GM12878 (cell line): ENCODE data around the gene CTSH. TPM values are rescaled to one million over a fixed set of nuclear protein-coding genes. Genes with fewer than 3 reads are reported as not detected.

Experiments used
- ATAC-seq: fragments of 200-7000 bp; cut with Tn5 transposase; 3 replicates; pipeline ENCODE4 v1.9.1; 2020; ENCODE audit warnings: mild to moderate bottlenecking, moderate library complexity
- BruUV-seq: library from RNA; stranded (reverse); fragments of 400-500 nt; replicated peaks from 2 replicates; lab custom pipeline; 2021; lab: Mats Ljungman, UMichigan
- CTCF ChIA-PET: fragments of 300-600 bp; sonication (Branson Sonifier 250); formaldehyde crosslinking; extraction: SDS; loops from one replicate; lab custom pipeline; 2021; ENCODE audit warnings: inconsistent platforms; lab: Yijun Ruan, JAX
- POLR2A ChIA-PET: fragments of 350-600 bp; formaldehyde crosslinking; extraction: SDS; loops from one replicate; lab custom pipeline; 2021; ENCODE audit warnings: inconsistent platforms; lab: Charles Lee
- RAD21 ChIA-PET: fragments of 300-600 bp; sonication (Branson Sonifier 250); formaldehyde crosslinking; loops from one replicate; lab custom pipeline; 2023; ENCODE audit warnings: antibody characterized with exemption; ENCODE audit not compliant: unreplicated experiment; lab: Charles Lee
- SMC1A ChIA-PET: fragments of 300-600 bp; sonication (Branson Sonifier 250); formaldehyde crosslinking; loops from one replicate; lab custom pipeline; 2023; ENCODE audit not compliant: unreplicated experiment, uncharacterized antibody; lab: Charles Lee
- DNase-seq: peaks from one replicate; pipeline ENCODE4 v3.0.0-alpha.2; 2011; ENCODE audit warnings: low read depth, low spot score
- FAIRE-seq: peaks from 3 replicates; lab custom pipeline; 2011; peaks lifted over from hg19 to GRCh38; lab: Jason Lieb, UNC
- H2AFZ ChIP-seq: 2 replicates; pipeline ENCODE4 v1.6.0; 2011; ENCODE audit warnings: low read depth, low read length, control low read depth; ENCODE audit not compliant: control insufficient read depth
- H3K27ac ChIP-seq: 2 replicates; pipeline ENCODE4 v1.5.1; 2011; ENCODE audit warnings: control low read depth; ENCODE audit not compliant: control insufficient read depth, insufficient read depth
- H3K27me3 ChIP-seq, 2 experiments: replicated peaks in 1 of 2; 2 replicates each; pipeline versions ENCODE4 v1.6.0 to v1.6.1; 2011; ENCODE audit warnings: low read length in 1 of 2; ENCODE audit not compliant: control insufficient read depth in 2 of 2, insufficient read depth in 2 of 2
- H3K36me3 ChIP-seq, 2 experiments: 2 replicates each; pipeline ENCODE4 v1.5.1; 2011; ENCODE audit warnings: low read length in 1 of 2; ENCODE audit not compliant: control insufficient read depth in 2 of 2, insufficient read depth in 2 of 2
- H3K4me1 ChIP-seq: 2 replicates; pipeline ENCODE4 v1.6.1; 2011; ENCODE audit warnings: mild to moderate bottlenecking, low read length, moderate library complexity, mixed read lengths; ENCODE audit not compliant: control insufficient read depth, insufficient read depth
- H3K4me2 ChIP-seq: 2 replicates; pipeline ENCODE4 v1.6.0; 2011; ENCODE audit warnings: control low read depth; ENCODE audit not compliant: control insufficient read depth, insufficient read depth
- H3K4me3 ChIP-seq: fragments of 200-600 bp; sonication (generic); 2 replicates; pipeline ENCODE4 v1.5.1; 2016
- H3K79me2 ChIP-seq: 2 replicates; pipeline ENCODE4 v1.6.0; 2011; ENCODE audit warnings: low read length; ENCODE audit not compliant: control insufficient read depth, insufficient read depth
- H3K9ac ChIP-seq: 2 replicates; pipeline ENCODE4 v1.8.0; 2011; ENCODE audit warnings: low read length, control low read depth, mixed read lengths; ENCODE audit not compliant: control insufficient read depth, insufficient read depth
- H3K9me3 ChIP-seq: replicated peaks from 3 replicates; pipeline ENCODE4 v1.5.1; 2011; ENCODE audit warnings: mild to moderate bottlenecking, low read length; ENCODE audit not compliant: control insufficient read depth, insufficient read depth
- H4K20me1 ChIP-seq: 2 replicates; pipeline ENCODE4 v1.6.0; 2011; ENCODE audit not compliant: control insufficient read depth, insufficient read depth
- ATF2 ChIP-seq: IDR thresholded peaks from 2 replicates; pipeline ENCODE4 v1.6.1; 2012; ENCODE audit warnings: low read length, inconsistent platforms
- BMI1 ChIP-seq: fragments of 450-650 bp; IDR thresholded peaks from 2 replicates; pipeline ENCODE4 v1.6.1; 2016; ENCODE audit warnings: mild to moderate bottlenecking, moderate library complexity, borderline replicate concordance
- BRCA1 ChIP-seq: IDR thresholded peaks from 2 replicates; pipeline ENCODE4 v1.6.1; 2011; ENCODE audit warnings: low read depth, low read length, improper control_type of control experiment
- CEBPB ChIP-seq, 2 experiments: fragments of 150-350 bp in 1 of 2; IDR thresholded peaks; 2 replicates each; pipeline ENCODE4 v1.6.1; 2012 to 2014; ENCODE audit warnings: low read depth in 2 of 2, low read length in 2 of 2, borderline replicate concordance in 1 of 2, inconsistent platforms in 1 of 2
- HCFC1 ChIP-seq: fragments of 150-350 bp; IDR thresholded peaks from 2 replicates; pipeline ENCODE4 v1.6.1; 2014; ENCODE audit warnings: low read length
- IKZF1 ChIP-seq: fragments of 450-650 bp; conservative IDR thresholded peaks from 2 replicates; pipeline ENCODE4 v1.6.1; 2017; ENCODE audit warnings: antibody characterized with exemption, mild to moderate bottlenecking
- IRF3 ChIP-seq: fragments of 450-650 bp; IDR thresholded peaks from 2 replicates; pipeline ENCODE4 v1.6.1; 2014; ENCODE audit warnings: mild to moderate bottlenecking
- IRF4 ChIP-seq: IDR thresholded peaks from 2 replicates; pipeline ENCODE4 v1.6.1; 2011; ENCODE audit warnings: low read depth, low read length
- LARP7 ChIP-seq: fragments of 450-650 bp; IDR thresholded peaks from 2 replicates; pipeline ENCODE4 v1.6.1; 2017; ENCODE audit warnings: mild to moderate bottlenecking
- MTA2 ChIP-seq: fragments of 450-650 bp; IDR thresholded peaks from 2 replicates; pipeline ENCODE4 v1.6.1; 2016; ENCODE audit warnings: low read depth, mild to moderate bottlenecking, moderate library complexity
- NFXL1 ChIP-seq: fragments of 450-650 bp; IDR thresholded peaks from 2 replicates; pipeline ENCODE4 v1.6.1; 2017; ENCODE audit warnings: antibody characterized with exemption, mild to moderate bottlenecking, borderline replicate concordance
- PAX5 ChIP-seq: IDR thresholded peaks from 2 replicates; pipeline ENCODE4 v1.6.1; 2011; ENCODE audit warnings: low read depth, low read length, borderline replicate concordance
- RUNX3 ChIP-seq: IDR thresholded peaks from 2 replicates; pipeline ENCODE4 v1.6.1; 2012; ENCODE audit warnings: low read length, inconsistent platforms
- SMAD5 ChIP-seq: IDR thresholded peaks from 2 replicates; pipeline ENCODE4 v1.6.1; 2016; ENCODE audit warnings: antibody characterized with exemption, low read depth
- USF2 ChIP-seq: IDR thresholded peaks from 2 replicates; pipeline ENCODE4 v1.6.1; 2011; ENCODE audit warnings: low read depth, low read length, improper control_type of control experiment, borderline replicate concordance
- ZZZ3 ChIP-seq: IDR thresholded peaks from 2 replicates; pipeline ENCODE4 v1.6.1; 2011; ENCODE audit warnings: low read depth; ENCODE audit not compliant: control insufficient read depth, insufficient read length
- WGBS: methylation state at CpG from one replicate; pipeline ENCODE4 v1.1.6; 2016; ENCODE audit warnings: low lambda C conversion rate; ENCODE audit not compliant: insufficient replicate concordance, insufficient coverage; ENCODE audit errors: missing lambda C conversion rate; 5-methylcytosine and 5-hydroxymethylcytosine counted together
- in situ Hi-C: fragments of 300-500 bp; cut with MboI; formaldehyde crosslinking; loops from 9 replicates; pipeline ENCODE4 v1.14.3; 2018; ENCODE audit warnings: mixed read lengths
- intact Hi-C: fragments of 100-400 bp; cut with micrococcal nuclease; formaldehyde crosslinking; loops from one replicate; pipeline ENCODE4 v1.14.2; 2022; ENCODE audit not compliant: unreplicated experiment
- polyA plus RNA-seq, 11 experiments: library from polyadenylated mRNA; depleted of rRNA in 4 of 11; unstranded in 6 of 11; stranded (reverse) in 5 of 11; fragments of >200 nt; fragmentation: Nextera tagmentation in 4 of 11; fragmentation: Illumina TruSeq in 1 of 11; extraction: Ambion mirVana in 4 of 11; extraction: Trizol in 1 of 11; gene quantifications; 1 replicate in 1 of 11; 2 replicates in 10 of 11; pipeline versions ENCODE4 v1.2.1 to v1.2.3, GENCODE V29; 2011 to 2016; ENCODE audit warnings: inconsistent platforms in 2 of 11, missing spikeins in 2 of 11, low read depth in 1 of 11
- total RNA-seq, 4 experiments: library from RNA; depleted of rRNA in 3 of 4; stranded (reverse); fragments of >200 nt in 3 of 4; fragmentation: Illumina TruSeq in 1 of 4; extraction: Trizol in 1 of 4; gene quantifications; 2 replicates each; pipeline versions ENCODE4 v1.2.1 to v1.2.3, GENCODE V29; 2013 to 2021
- TF ChIP-seq, protein P1 (sequence below): IDR thresholded peaks from 2 replicates; pipeline ENCODE4 v1.6.1; 2011; ENCODE audit warnings: mild to moderate bottlenecking, low read depth, low read length, moderate library complexity; ENCODE audit not compliant: insufficient replicate concordance
- TF ChIP-seq, protein P2 (sequence below): IDR thresholded peaks from 2 replicates; pipeline ENCODE4 v1.6.1; 2012; ENCODE audit warnings: low read depth, low read length, improper control_type of control experiment

The CTSH gene
- total and polyA plus RNA-seq, 10 of the 15 experiments (the other 5 are each of a cell fraction or from before 2014, with no cell fraction given): 30.2 to 1,212 (median 519) TPM

DNA sequence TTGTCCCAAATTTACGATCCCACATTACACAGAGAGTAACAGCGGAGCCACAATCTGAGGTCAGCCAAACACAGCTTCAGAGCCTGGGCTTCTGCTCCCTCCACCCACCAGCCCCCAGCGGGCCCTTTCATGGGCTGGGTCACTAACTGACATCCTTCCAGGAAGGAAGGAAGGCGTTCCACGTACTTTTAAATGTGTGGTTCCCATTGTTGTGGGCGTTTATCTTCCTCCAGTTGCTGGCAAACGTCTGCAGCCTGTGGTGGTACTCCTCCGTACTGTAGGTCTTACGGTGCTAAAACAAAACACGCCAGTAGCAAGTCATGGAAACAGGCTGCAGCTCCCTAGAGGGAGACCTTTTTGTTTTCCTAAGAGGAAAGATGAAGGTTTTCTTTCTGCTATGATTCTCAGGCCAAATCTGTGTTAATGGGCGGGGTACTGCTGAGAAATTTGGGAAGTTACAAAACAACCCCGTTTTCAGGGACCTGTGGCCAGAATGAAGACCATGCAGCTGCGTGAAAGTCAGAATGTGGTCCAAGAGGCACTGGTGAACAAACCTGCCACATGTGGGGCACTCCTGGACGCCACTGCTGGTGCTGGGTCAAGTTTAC lies 7.6 kb downstream of the CTSH start (continued):
- TF ChIP-seq, protein P1, sequence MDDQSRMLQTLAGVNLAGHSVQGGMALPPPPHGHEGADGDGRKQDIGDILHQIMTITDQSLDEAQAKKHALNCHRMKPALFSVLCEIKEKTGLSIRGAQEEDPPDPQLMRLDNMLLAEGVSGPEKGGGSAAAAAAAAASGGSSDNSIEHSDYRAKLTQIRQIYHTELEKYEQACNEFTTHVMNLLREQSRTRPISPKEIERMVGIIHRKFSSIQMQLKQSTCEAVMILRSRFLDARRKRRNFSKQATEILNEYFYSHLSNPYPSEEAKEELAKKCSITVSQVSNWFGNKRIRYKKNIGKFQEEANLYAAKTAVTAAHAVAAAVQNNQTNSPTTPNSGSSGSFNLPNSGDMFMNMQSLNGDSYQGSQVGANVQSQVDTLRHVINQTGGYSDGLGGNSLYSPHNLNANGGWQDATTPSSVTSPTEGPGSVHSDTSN: no peak
- no peak for TF ChIP-seq ZZZ3
- peak; percentile 48; the same call in 1 of the 2 replicates for TF ChIP-seq IKZF1
- TF ChIP-seq LARP7: no peak
- no peak for TF ChIP-seq RUNX3
- no peak for TF ChIP-seq IRF3
- peak; percentile 27; the same call in 1 of the 2 replicates for TF ChIP-seq ATF2
- TF ChIP-seq SMAD5: no peak

DNA sequence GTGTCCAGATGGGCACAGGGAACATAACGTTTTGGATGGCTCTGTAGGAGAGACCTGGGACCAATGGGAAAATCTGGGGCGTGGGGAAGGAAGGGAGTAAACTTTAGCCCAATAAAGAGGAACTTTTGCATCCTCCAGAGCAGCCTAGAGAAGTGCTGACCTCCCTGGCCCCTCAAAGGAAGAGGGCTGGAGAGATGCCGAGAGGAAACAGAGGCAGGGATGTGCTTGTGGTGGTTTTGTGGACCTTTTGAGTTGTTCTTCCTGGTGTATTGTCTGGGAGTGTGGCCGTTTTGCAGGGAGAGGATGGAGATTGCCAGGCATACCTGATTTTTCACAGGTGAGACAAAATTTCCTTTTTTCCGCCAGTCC lies 10.2 kb downstream of the CTSH start:
- H3K9ac ChIP-seq: no peak overlapping the region
- peaks cover 47 to 51% of the 10 kb centered on the region in 2 experiments for H3K36me3 ChIP-seq
- ChIA-PET SMC1A (interaction anchor here (2.2 to 4.1 kb wide), 2 partner anchors 11 to 43 kb away, joined by 10 to 73 read pairs; no protein-coding TSS in a partner anchor), POLR2A (interaction anchor here (1.5 to 2.6 kb wide), 2 partner anchors 9 to 45 kb away, joined by 5 to 12 read pairs; partner anchors contain the start of gene CTSH), CTCF (interaction anchor here (1.0 to 4.2 kb wide), 5 partner anchors 10 to 72 kb away, joined by 4 to 36 read pairs (median 6); partner anchors contain the start of gene CTSH), RAD21 (interaction anchor here (1.1 to 3.6 kb wide), 2 partner anchors 26 to 72 kb away, joined by 3 to 14 read pairs; no protein-coding TSS in a partner anchor)
- FAIRE-seq (no peak), DNase-seq (no peak), ATAC-seq (no peak)
- H3K4me1 ChIP-seq: peaks cover 24% of the 10 kb centered on the region
- 78% methylated on average over 4 of the region's 5 CpGs for WGBS
- H3K79me2 ChIP-seq: peaks cover 20% of the 10 kb centered on the region
- TF ChIP-seq BRCA1 (no peak), USF2 (no peak), HCFC1 (no peak), BMI1 (no peak), MTA2 (no peak), IRF4 (no peak), CEBPB (IDR thresholded peaks at IDR 0.05; ENCODE audit: borderline replicate concordance in 1 of 2, low read depth in 2 of 2, low read length in 2 of 2) (no peak), NFXL1 (no peak), PAX5 (no peak)
- TF ChIP-seq, protein P2, sequence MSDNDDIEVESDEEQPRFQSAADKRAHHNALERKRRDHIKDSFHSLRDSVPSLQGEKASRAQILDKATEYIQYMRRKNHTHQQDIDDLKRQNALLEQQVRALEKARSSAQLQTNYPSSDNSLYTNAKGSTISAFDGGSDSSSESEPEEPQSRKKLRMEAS: no peak
- no peak overlapping the region for H2AFZ ChIP-seq
- H3K9me3 ChIP-seq: no peaks in the 10 kb centered on the region
- no peak overlapping the region for H3K4me3 ChIP-seq
- H3K4me2 ChIP-seq: no peak overlapping the region
- no peaks in the 10 kb centered on the region for H3K27me3 ChIP-seq
- in situ Hi-C loops (loop anchor here (5.0 kb wide), 1 partner anchor 73 kb away; no protein-coding TSS in a partner anchor), intact Hi-C loops (loop anchor here (5.0 kb wide), 1 partner anchor 93 kb away; no protein-coding TSS in a partner anchor)
- no peak overlapping the region for H3K27ac ChIP-seq
- no peaks in the 10 kb centered on the region for H4K20me1 ChIP-seq
- no TSS peak for BruUV-seq
